SU-DHL-6 (cell line): ENCODE measurements around the gene GALNT10.

ENCODE experiments used
- H2AFZ ChIP-seq: fragments of 200-600 bp; sonication (generic); 2 replicates; pipeline ENCODE4 v1.6.1; 2014; ENCODE audit warnings: low read depth, mild to moderate bottlenecking, moderate library complexity, mixed read lengths, antibody characterized with exemption, low read length; ENCODE audit not compliant: severe bottlenecking
- H3F3A ChIP-seq: fragments of 200-600 bp; shearing (Covaris generic); 2 replicates; pipeline ENCODE4 v1.6.0; 2016; ENCODE audit warnings: antibody characterized with exemption, mild to moderate bottlenecking; ENCODE audit not compliant: insufficient read depth
- H3K27ac ChIP-seq: fragments of 200-600 bp; sonication (generic); 2 replicates; pipeline ENCODE4 v1.5.1; 2016; ENCODE audit warnings: low read depth, mild to moderate bottlenecking, low read length, moderate library complexity, mixed read lengths
- H3K27me3 ChIP-seq: fragments of 200-600 bp; sonication (generic), shearing (Covaris generic); 2 replicates; pipeline ENCODE4 v1.6.0; 2014; ENCODE audit warnings: mild to moderate bottlenecking, low read length
- H3K36me3 ChIP-seq: fragments of 200-600 bp; sonication (generic); 2 replicates; pipeline ENCODE4 v1.6.1; 2014; ENCODE audit warnings: mild to moderate bottlenecking, low read length, mixed read lengths
- H3K4me2 ChIP-seq: fragments of 300-600, 200-600 bp; shearing (Covaris generic), sonication (generic); 2 replicates; pipeline ENCODE4 v1.6.0; 2014; ENCODE audit warnings: low read length, low read depth, mild to moderate bottlenecking; ENCODE audit not compliant: poor library complexity, severe bottlenecking
- H3K4me3 ChIP-seq: fragments of 200-600 bp; sonication (generic); 2 replicates; pipeline ENCODE4 v1.5.1; 2014; ENCODE audit warnings: antibody characterized with exemption, low read length, mild to moderate bottlenecking, mixed read lengths; ENCODE audit not compliant: insufficient read depth, poor library complexity, severe bottlenecking
- H3K79me2 ChIP-seq: fragments of 200-600 bp; sonication (generic); 2 replicates; pipeline ENCODE4 v1.6.1; 2014; ENCODE audit warnings: mild to moderate bottlenecking, low read length, moderate library complexity; ENCODE audit not compliant: insufficient read depth
- H3K9ac ChIP-seq: fragments of 200-600 bp; sonication (generic); 2 replicates; pipeline ENCODE4 v1.7.0; 2014; ENCODE audit warnings: mild to moderate bottlenecking, low read length
- H3K9me2 ChIP-seq: fragments of 200-600 bp; sonication (generic); replicated peaks from 2 replicates; pipeline ENCODE4 v1.6.1; 2014; ENCODE audit warnings: low read length; ENCODE audit not compliant: insufficient read depth
- H3K9me3 ChIP-seq: fragments of 200-600 bp; sonication (generic); 2 replicates; pipeline ENCODE4 v1.6.1; 2014; ENCODE audit warnings: low read length, mixed read lengths; ENCODE audit not compliant: insufficient read depth
- H4K20me1 ChIP-seq: fragments of 200-600 bp; sonication (generic); 2 replicates; pipeline ENCODE4 v1.6.1; 2014; ENCODE audit warnings: low read depth, mild to moderate bottlenecking, antibody characterized with exemption, low read length, moderate library complexity, mixed read lengths
- EZH2phosphoT487 ChIP-seq: fragments of 200-600 bp; sonication (generic), shearing (Covaris generic); conservative IDR thresholded peaks from 2 replicates; pipeline ENCODE4 v1.6.1; 2018; ENCODE audit warnings: mild to moderate bottlenecking, antibody characterized with exemption, low read length, moderate library complexity, mixed read lengths
- TF ChIP-seq, protein P1 (sequence below): fragments of 200-600 bp; sonication (generic); IDR thresholded peaks from one replicate; pipeline ENCODE4 v1.5.1; 2017; ENCODE audit warnings: antibody characterized with exemption, mild to moderate bottlenecking, low read length, moderate library complexity; ENCODE audit not compliant: insufficient read depth, poor library complexity, severe bottlenecking

GALNT10 gene

DNA sequence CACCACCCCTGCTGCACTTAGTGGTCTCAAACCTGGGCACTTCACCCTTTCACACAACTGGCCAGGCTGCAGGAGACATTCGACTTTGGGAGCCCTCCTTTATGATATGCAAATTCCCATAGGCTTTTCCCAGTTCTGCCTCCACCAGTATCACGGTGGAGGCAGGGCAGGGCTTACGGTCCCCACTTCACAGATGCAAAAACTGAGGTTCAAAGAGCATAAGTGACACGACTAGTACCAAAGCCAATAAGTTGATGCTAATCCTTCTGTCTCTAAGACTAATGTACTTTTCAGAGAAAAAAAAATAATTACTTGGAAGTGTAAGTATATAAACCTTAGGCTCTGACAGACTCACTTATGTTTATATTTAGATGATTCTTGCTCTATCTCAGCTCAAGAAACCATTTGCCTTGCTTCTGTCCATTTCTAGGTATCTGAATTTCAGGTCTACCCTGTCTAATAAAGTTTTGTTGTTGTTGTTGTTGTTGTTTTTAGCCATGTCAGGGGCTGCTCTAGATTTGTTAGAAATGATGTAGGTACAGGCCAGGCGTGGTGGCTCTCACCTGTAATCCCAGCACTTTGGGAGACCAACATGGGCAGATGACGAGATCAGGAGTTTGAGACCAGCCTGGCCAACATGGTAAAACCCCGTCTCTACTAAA, 10.7 kb downstream of the GALNT10 start:
- no peaks in the 10 kb centered on the region for H3F3A ChIP-seq
- TF ChIP-seq, protein P1, sequence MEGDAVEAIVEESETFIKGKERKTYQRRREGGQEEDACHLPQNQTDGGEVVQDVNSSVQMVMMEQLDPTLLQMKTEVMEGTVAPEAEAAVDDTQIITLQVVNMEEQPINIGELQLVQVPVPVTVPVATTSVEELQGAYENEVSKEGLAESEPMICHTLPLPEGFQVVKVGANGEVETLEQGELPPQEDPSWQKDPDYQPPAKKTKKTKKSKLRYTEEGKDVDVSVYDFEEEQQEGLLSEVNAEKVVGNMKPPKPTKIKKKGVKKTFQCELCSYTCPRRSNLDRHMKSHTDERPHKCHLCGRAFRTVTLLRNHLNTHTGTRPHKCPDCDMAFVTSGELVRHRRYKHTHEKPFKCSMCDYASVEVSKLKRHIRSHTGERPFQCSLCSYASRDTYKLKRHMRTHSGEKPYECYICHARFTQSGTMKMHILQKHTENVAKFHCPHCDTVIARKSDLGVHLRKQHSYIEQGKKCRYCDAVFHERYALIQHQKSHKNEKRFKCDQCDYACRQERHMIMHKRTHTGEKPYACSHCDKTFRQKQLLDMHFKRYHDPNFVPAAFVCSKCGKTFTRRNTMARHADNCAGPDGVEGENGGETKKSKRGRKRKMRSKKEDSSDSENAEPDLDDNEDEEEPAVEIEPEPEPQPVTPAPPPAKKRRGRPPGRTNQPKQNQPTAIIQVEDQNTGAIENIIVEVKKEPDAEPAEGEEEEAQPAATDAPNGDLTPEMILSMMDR = no peak
- TF ChIP-seq EZH2phosphoT487 = no peak
- H3K36me3 ChIP-seq = no peaks in the 10 kb centered on the region
- H2AFZ ChIP-seq = no peak overlapping the region
- no peaks in the 10 kb centered on the region for H3K9me3 ChIP-seq
- H3K9me2 ChIP-seq = no peaks in the 10 kb centered on the region
- no peak overlapping the region for H3K4me2 ChIP-seq
- no peaks in the 10 kb centered on the region for H3K27me3 ChIP-seq
- H3K4me3 ChIP-seq = no peak overlapping the region
- H3K79me2 ChIP-seq = no peaks in the 10 kb centered on the region
- H4K20me1 ChIP-seq = no peaks in the 10 kb centered on the region
- no peak overlapping the region for H3K27ac ChIP-seq
- no peak overlapping the region for H3K9ac ChIP-seq

DNA sequence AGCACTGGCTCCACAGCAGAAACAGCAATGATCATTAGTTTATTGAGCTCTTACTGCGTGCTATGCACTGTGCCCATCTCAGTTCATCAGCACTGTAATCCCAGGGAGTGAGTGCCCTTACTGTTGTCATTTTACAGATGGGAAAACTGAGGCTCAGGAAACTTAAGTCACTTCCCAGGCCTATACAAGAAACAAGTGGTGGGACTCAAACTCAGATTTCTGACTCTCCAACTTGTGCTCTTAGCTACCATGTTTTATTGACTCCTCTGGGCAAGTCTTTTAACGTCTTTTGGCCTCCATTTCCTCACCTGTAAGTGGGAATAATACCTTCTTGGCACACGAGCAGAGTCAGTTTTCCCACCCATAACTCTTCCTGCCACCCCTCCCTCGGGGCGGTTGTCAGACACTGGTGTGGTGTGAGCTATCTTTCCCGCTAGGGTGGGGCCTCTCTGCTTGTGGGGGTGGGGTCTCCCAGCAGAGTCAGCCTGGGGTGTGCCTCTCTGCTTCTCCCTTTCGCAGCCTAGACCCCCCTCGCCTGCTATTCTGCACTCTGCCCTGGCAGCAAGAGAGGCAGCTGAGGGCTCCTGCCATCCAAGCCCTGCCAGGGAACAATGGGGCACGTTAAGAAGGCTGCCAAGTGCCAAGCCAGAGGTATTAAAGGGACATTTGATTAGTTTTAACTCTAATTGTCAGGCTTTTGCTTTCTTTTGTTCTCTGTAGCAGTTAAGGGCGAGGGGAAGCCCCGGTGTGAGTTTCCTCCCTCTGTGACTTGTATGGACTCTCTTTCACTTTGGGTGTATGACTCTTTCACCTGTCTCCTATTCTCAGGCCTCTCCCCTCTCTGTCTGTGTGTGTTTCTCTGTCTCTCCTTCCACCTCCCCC, 12.1 kb downstream of the GALNT10 start:
- H3F3A ChIP-seq = no peaks in the 10 kb centered on the region
- no peaks in the 10 kb centered on the region for H3K79me2 ChIP-seq
- no peaks in the 10 kb centered on the region for H3K9me2 ChIP-seq
- H3K36me3 ChIP-seq = no peaks in the 10 kb centered on the region
- H3K9ac ChIP-seq = no peak overlapping the region
- no peak overlapping the region for H3K4me3 ChIP-seq
- H3K27ac ChIP-seq = no peak overlapping the region
- H2AFZ ChIP-seq = no peak overlapping the region
- no peak overlapping the region for H3K4me2 ChIP-seq
- H3K9me3 ChIP-seq = no peaks in the 10 kb centered on the region
- H3K27me3 ChIP-seq = no peaks in the 10 kb centered on the region
- no peaks in the 10 kb centered on the region for H4K20me1 ChIP-seq
- TF ChIP-seq EZH2phosphoT487 = no peak
- TF ChIP-seq, protein P1 = no peak

DNA sequence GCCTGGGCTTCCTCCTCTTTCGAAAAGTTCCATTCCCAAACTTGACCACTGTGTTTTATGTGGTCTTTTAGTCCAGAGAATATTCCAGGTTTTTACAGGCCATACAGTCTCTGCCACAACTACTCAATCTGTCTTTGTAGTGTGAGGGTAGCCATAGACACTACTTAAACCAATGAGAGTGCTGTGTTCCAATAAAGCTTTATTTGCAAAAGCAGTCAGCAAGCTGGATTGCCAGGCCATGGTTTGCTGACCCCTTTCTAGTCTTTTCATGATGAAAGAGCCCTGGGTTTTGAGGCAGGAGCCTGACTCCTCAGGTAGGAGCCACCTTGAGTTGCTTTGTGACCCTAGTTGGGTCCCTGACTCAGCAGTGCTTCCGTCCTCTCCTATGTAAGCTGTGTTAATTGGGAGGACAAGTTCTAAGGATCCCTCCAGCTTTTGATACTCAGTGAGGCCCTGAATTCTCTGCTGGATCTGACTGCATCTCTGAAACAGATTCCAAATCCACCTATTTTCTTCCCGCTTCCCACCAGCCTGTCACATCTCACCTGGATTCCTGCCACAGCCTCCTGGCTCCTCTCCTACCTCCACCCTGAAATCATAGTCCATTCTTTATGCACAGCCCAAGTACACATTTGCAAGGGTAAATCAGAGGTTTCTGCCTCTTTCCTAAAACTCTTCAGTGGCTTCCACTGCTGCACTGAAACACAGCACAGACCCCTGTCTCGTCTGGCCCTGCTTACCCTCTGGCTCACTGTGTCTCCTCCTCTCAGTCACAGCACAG, 13.5 kb downstream of the GALNT10 start:
- H3K9ac ChIP-seq = no peak overlapping the region
- H3K9me2 ChIP-seq = no peaks in the 10 kb centered on the region
- H3K27ac ChIP-seq = no peak overlapping the region
- H3K27me3 ChIP-seq = no peaks in the 10 kb centered on the region
- no peak for TF ChIP-seq EZH2phosphoT487
- TF ChIP-seq, protein P1 = no peak
- H2AFZ ChIP-seq = no peak overlapping the region
- no peaks in the 10 kb centered on the region for H4K20me1 ChIP-seq
- no peak overlapping the region for H3K4me3 ChIP-seq
- H3K79me2 ChIP-seq = no peaks in the 10 kb centered on the region
- H3K4me2 ChIP-seq = no peak overlapping the region
- H3K9me3 ChIP-seq = no peaks in the 10 kb centered on the region
- H3F3A ChIP-seq = no peaks in the 10 kb centered on the region
- no peaks in the 10 kb centered on the region for H3K36me3 ChIP-seq
